Activated CD8-positive, alpha-beta memory T cell treated with anti-CD3 and anti-CD28 coated beads, Interleukin-2, amount 50 U/mL, for 1 hour (primary cell): Measurements from ENCODE around the gene MRPS7.

Source experiments
- DNase-seq: peaks from one replicate; pipeline ENCODE4 v3.0.0-alpha.2; 2020; ENCODE audit errors: extremely low read depth

MRPS7 gene

DNA sequence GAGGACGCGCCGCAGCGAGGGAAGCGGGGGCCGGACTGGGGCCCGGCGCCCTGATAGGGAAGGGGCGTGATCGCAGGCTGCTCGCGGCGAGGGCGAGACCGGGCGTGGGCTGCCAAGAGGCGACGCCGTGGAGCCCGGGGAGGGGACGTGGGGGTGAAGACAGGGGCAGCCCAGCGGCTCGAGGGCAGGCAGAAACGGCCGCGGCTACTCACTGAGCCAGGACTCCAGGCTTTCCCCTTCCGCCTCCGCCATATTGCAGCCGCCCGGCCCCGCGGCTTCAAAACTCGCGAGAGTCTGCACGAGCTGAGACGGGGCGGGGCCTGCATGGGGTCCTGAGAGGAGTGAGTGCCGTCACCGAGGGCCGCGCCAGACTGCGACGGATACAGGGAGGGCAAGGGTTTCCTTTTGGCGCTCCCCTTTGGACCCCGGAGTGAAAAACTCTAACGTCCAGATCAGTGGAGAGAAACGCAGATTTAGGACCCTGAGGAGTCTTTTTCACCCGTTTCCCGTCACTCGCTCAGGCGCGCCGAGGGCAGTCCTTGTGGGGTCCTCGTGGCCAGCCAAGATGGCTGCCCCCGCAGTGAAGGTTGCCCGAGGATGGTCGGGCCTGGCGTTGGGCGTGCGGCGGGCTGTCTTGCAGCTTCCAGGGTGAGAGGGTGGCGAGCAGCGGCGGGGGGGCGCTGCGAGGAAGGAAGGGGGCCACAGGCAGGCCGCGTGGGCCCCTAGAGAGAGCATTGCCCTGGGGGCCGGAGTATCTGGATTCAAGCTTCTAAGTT, at the start of gene MRPS7, which contains the start of gene GGA3:
Gene MRPS7 (plus strand): TSS at position 544 of the 776 bp plus-strand sequence. CDS start 22 bp downstream, at position 566.
Gene GGA3 (minus strand): TSS at position 271 of the 776 bp plus-strand sequence. CDS start 19 bp downstream, at position 252.
- peak; percentile 91 for DNase-seq

DNA sequence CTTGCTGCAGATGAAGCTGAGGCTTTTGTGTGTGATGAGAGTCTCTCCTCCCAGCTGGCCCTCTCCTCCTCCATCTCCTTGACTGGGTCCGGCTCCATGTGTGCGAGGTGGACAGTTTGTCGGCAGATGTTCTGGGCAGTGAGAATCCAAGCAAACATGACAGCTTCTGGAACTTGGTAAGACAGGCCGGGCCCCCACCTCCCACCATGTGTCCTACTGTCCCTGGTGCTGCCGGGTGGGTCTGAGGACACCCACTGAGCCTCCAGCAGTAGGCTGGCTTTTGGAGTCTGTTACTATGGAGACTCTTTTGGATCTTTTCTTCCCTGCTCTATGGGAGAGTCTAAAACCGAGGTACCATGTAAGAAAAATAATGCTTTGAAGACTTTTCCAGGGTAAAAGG, 43.5 kb upstream of the MRPS7 start:
- DNase-seq = no peak

GRCh38 chr17:75219815-75220214, 41.9 kb upstream of the MRPS7 start:
- no peak for DNase-seq

- no peak for DNase-seq
Measured at GRCh38 chr17:75225016-75225415, 36.7 kb upstream of the MRPS7 start.

- DNase-seq = no peak
Measured at GRCh38 chr17:75227729-75228128, 34.0 kb upstream of the MRPS7 start.

- no peak for DNase-seq
Measured at GRCh38 chr17:75228305-75228704, 33.4 kb upstream of the MRPS7 start.

- DNase-seq = no peak
Measured at GRCh38 chr17:75228847-75229246, 32.8 kb upstream of the MRPS7 start.

- DNase-seq = no peak
Measured at GRCh38 chr17:75231071-75231470, 30.6 kb upstream of the MRPS7 start.

DNA sequence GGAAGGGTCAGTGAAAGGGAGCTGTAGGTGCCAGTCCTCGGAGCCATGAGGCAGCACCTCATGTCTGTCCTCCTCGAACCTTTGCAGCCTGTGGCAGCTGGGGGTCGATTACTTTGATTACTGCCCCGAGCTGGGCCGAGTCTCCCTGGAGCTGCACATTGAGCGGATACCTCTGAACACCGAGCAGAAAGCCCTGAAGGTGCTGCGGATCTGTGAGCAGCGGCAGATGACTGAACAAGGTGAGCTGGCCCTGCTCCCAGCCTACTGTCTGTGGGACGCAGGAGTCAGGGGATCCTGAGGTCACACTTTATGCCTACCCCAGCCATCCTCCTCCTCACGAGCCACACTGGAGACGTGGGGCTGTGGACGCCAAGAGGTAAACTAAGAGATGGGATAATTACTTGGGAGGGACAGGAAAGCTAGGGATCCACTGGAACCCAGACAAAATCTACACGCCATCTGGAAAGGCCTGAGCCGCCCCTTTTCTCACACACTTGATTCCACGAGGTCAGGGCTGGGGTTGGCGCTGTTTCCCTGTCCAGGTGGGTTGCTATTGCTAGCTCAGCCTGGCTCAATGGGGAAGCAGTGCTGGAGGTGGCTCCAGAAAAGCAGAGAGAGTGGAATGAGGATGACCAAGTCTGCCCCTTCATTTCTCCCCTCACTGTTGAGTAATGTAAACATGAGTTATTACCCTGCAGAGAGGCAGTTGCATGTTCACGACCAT, 29.8 kb upstream of the MRPS7 start:
- no peak for DNase-seq

GRCh38 chr17:75232786-75233185, 28.9 kb upstream of the MRPS7 start:
- DNase-seq = no peak

DNA sequence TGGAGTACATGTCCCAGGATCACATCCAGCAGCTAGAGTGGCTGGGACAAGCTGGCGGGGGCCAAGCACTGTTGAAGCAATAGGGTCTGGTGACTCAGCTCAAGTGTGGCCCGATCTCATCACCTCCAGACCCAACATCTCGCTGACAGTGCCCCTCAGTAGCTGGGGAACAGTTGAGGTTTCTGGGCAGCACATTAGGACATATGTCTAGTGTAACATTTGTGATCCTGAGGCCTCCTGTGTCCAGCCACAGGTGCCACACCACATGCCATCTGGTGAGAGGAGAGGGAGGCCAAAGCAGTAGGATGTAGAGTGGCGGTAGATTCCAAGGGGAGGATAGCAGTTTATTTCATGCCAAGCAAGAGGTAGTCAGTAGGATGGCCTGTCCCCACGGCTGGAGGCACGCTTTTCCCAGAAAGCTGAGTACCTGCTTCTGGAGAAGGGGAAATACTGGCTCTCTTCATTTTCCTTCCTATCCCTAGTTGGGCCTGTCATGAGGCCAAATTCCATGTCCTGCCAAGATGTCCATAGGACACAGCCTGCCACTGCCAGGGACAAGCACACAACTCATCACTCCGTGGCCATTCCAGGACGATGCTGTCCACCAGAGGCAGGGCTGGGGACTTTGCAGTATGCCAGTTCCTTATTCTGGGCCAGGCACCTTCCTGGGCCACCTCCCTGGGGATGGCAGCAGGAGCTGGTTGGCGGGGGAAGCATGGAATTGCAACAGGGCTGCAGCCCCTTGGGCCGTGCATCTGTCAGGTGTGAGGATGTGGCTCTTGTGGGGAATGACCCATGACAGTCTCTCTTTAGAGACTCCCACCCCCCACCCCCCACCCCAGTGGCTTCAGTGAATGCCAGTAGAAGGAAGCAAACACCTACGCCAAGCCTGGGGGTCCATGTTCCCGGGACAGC, 24.3 kb upstream of the MRPS7 start:
- DNase-seq = no peak

DNA sequence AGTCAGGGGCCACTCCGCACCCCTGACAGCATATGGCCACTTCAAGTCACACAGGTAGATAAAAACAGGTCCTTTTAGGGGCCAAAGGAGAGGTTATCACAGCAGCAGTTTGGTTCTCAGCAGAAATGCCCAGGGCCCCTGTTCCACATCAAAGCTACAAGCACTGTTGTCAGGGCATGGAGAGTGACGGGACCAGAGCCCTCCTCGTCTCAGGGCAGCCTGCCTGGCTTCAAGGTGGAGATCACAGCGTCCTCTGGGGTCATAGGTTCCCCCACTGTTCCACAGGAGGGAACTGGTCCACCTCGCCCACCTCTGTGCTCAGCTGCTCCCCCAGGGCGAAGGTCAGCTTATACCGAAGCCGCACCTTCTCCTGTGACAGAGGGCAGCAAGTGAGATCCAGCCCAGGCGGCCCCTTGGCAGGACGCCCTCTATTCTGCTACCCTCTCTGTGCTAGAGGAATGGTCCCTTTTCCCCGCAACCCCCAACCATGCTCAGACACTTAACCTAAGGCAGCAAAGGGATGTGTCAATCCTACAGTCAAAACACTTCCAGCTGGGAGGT, 23.6 kb upstream of the MRPS7 start:
- DNase-seq = no peak

- DNase-seq = no peak
Measured at GRCh38 chr17:75238684-75239191, 22.9 kb upstream of the MRPS7 start.

DNA sequence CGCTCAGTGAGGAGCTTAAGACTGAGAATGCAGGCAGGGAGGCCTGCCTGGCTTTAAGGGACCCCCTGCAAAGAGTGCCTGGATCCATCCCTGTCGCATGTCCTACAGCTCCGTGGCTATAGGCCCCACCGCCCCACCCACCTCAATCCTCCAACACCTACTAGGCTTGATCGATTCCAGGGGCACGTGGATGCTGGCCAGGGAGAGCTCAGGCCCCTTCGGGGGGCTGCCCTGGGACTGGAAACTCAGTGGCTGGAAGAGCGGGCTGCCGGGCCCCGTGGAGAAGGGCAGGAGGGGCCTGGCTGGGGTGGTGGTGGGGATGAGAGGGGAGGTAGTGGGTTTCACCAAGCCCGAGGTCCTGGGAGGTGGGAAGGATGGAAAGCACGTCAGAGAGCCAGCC, 22.5 kb upstream of the MRPS7 start:
- DNase-seq = no peak

- DNase-seq = no peak
Measured at GRCh38 chr17:75239778-75240393, 21.8 kb upstream of the MRPS7 start.

DNA sequence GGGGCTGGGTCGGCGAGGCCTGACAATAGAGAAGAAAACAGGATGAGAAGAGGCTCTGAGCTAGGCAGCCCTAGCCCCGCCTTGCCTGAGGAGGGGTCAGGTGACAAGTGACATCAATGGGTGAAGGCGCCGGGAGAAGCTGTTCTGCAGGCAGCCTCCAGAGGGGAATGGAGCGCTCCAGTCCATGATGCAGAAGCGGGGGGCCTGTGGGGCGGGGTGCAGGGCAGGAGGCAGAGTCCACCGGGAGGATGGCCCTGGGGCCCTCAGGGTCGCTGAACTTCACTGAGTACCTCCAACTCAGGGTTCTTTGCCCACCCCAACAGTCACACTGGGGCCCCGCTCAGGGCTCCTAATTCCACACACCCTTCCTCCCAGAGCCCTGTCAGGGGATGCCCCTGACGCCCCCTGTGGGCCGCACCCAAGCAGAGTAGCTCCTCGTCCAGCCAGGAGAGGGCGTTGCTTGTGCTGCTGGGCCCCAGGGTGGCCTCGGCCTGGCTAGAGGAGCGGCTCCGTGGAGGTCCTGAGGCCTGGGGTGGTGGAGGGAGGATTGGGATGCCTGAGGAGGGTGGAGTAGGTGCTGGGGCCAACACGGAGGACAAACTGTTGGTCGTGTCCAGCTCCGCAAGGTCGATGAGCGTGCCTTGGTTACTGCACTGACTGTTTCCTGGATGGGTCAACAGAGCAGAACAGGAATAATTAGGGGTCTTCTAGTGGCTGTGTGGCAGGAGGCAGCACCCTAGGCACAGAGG, 21.1 kb upstream of the MRPS7 start:
- DNase-seq = no peak

- DNase-seq = no peak
Measured at GRCh38 chr17:75241143-75241430, 20.6 kb upstream of the MRPS7 start.

GRCh38 chr17:75241502-75241901, 20.2 kb upstream of the MRPS7 start:
- no peak for DNase-seq

- no peak for DNase-seq
Measured at GRCh38 chr17:75241996-75242460, 19.7 kb upstream of the MRPS7 start.

GRCh38 chr17:75242461-75243042, 19.1 kb upstream of the MRPS7 start:
- DNase-seq = no peak
